ENCODE data around the gene ANKRD33B. TPM values are rescaled to one million over a fixed set of nuclear protein-coding genes. Genes with fewer than 3 reads are reported as not detected.
A peak's percentile ranks its signal among the peaks of the same experiment; 100 is the strongest.

Gene ANKRD33B
- total and polyA plus RNA-seq, 9 of the 15 experiments (the other 6 are each of a cell fraction or from before 2014, with no cell fraction given): 0.10 to 1.7 (median 0.40) TPM

DNA sequence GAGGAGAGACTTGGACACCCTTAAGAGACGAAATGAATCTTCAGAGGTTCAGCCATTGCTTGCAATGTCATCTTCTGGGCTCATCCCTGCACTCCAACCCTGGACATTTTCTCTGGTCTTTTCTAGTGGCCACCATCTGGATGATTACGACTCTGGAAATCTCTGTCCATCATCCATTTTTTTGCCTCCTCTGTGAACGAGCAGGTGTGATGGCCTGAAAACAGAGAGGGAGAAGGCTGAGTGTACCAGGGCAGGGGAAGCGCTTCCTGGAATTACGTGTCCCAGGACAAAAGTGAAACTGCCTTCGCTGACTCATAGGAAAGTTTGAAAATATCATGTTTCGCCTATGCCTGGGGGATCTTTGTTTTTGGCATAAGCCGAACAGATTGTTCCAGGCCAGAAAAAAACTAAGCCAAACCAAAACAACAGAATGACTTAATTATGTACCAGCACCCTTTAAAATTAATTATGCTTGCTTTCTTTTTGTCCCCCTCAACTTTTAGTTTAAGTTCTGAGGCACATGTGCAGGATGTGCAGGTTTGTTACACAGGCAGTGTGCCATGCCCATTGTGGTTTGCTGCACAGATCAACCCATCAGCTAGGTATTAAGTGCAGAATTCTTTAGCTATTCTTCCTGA is 31.9 kb downstream of the ANKRD33B start (continued):
- TF ChIP-seq BRD9 (IDR thresholded peaks at IDR 0.05; ENCODE audit: low read depth, partially characterized antibody) (no peak), ZNF3 (CRISPR knock-in tag; IDR thresholded peaks at IDR 0.05) (no peak), NR2C1 (IDR thresholded peaks at IDR 0.05) (no peak), NR2C1 (tag; IDR thresholded peaks at IDR 0.05) (peak; percentile 61), ZNF217 (CRISPR knock-in tag; IDR thresholded peaks at IDR 0.05) (no peak), ZSCAN29 (IDR thresholded peaks at IDR 0.05) (no peak), HNRNPK (IDR thresholded peaks at IDR 0.05; ENCODE audit: low read depth, low read length, poor library complexity, severe bottlenecking) (no peak), STAT6 (CRISPR knock-in tag; IDR thresholded peaks at IDR 0.05) (no peak), TCF3 (CRISPR knock-in tag; IDR thresholded peaks at IDR 0.05) (no peak), L3MBTL2 (IDR thresholded peaks at IDR 0.05) (peak; percentile 48), ZNF134 (CRISPR knock-in tag; conservative IDR thresholded peaks at IDR 0.05) (no peak), PBX2 (CRISPR knock-in tag; IDR thresholded peaks at IDR 0.05; ENCODE audit: low read depth) (no peak), PBX2 (tag; conservative IDR thresholded peaks at IDR 0.05; ENCODE audit: low read depth) (no peak), E2F8 (IDR thresholded peaks at IDR 0.05; ENCODE audit: low read depth, partially characterized antibody) (no peak), ATF1 (CRISPR knock-in tag; IDR thresholded peaks at IDR 0.05) (no peak), ATF1 (tag; IDR thresholded peaks at IDR 0.05) (0 out of 2 replicates have a peak, but pooled peaks have one; percentile 38), ZFP36 (IDR thresholded peaks at IDR 0.05; ENCODE audit: low read depth, low read length, partially characterized antibody) (peak; percentile 53), ZBTB5 (IDR thresholded peaks at IDR 0.05) (no peak)
- TF ChIP-seq, protein P1, sequence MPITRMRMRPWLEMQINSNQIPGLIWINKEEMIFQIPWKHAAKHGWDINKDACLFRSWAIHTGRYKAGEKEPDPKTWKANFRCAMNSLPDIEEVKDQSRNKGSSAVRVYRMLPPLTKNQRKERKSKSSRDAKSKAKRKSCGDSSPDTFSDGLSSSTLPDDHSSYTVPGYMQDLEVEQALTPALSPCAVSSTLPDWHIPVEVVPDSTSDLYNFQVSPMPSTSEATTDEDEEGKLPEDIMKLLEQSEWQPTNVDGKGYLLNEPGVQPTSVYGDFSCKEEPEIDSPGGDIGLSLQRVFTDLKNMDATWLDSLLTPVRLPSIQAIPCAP (CRISPR knock-in tag; IDR thresholded peaks at IDR 0.05; ENCODE audit: borderline replicate concordance): no peak

All from K562 (cell line).